Liver (tissue), 9 donors: ENCODE measurements around the gene FEZF2. TPM values are rescaled to one million over a fixed set of nuclear protein-coding genes. Genes with fewer than 3 reads are reported as not detected.

Experiments used
- DNase-seq: peaks from one replicate; pipeline ENCODE4 v3.0.0-alpha.2; 2017; ENCODE audit warnings: low spot score
- H3K27ac ChIP-seq, 2 donors: one replicate each; pipeline ENCODE4 v1.7.0; 2013; ENCODE audit warnings: inconsistent platforms in 2 of 2, low read length in 2 of 2, control low read depth in 1 of 2, low read depth in 1 of 2, mild to moderate bottlenecking in 1 of 2
- H3K27me3 ChIP-seq, 4 donors: one replicate each; pipeline versions ENCODE4 v1.6.1 to v1.7.0; 2013; ENCODE audit warnings: low read length in 3 of 4, inconsistent platforms in 1 of 4, mild to moderate bottlenecking in 1 of 4, moderate library complexity in 1 of 4; ENCODE audit not compliant: control insufficient read depth in 4 of 4, insufficient read depth in 4 of 4
- H3K36me3 ChIP-seq, 4 donors: one replicate each; pipeline versions ENCODE4 v1.6.1 to v1.7.0; 2013; ENCODE audit warnings: low read length in 3 of 4, mild to moderate bottlenecking in 3 of 4, low read depth in 1 of 4, moderate library complexity in 1 of 4; ENCODE audit not compliant: control insufficient read depth in 4 of 4, insufficient read depth in 3 of 4
- H3K4me1 ChIP-seq, 4 donors: one replicate each; pipeline versions ENCODE4 v1.6.1 to v1.7.0; 2013; ENCODE audit warnings: low read length in 3 of 4, mild to moderate bottlenecking in 3 of 4, moderate library complexity in 1 of 4; ENCODE audit not compliant: control insufficient read depth in 4 of 4, insufficient read depth in 4 of 4
- H3K4me3 ChIP-seq, 3 donors: one replicate each; pipeline versions ENCODE4 v1.6.1 to v1.7.0; 2013; ENCODE audit warnings: low read length in 3 of 3, control low read depth in 1 of 3, low read depth in 1 of 3, mild to moderate bottlenecking in 1 of 3
- H3K9ac ChIP-seq, 2 donors: one replicate each; pipeline ENCODE4 v1.7.0; 2013; ENCODE audit warnings: low read length in 2 of 2, mild to moderate bottlenecking in 2 of 2, moderate library complexity in 2 of 2, control low read depth in 1 of 2, low read depth in 1 of 2
- H3K9me3 ChIP-seq, 4 donors: one replicate each; pipeline versions ENCODE4 v1.6.1 to v1.7.0; 2013; ENCODE audit warnings: low read length in 3 of 4; ENCODE audit not compliant: control insufficient read depth in 4 of 4
- EGR1 ChIP-seq, 2 donors: IDR thresholded peaks; 2 replicates each; pipeline ENCODE4 v1.6.1; 2016 to 2018; ENCODE audit warnings: antibody characterized with exemption in 2 of 2, low read depth in 2 of 2
- FOXA1 ChIP-seq: IDR thresholded peaks from 2 replicates; pipeline ENCODE4 v1.6.1; 2016; ENCODE audit warnings: antibody characterized with exemption
- FOXA2 ChIP-seq: IDR thresholded peaks from 2 replicates; pipeline ENCODE4 v1.6.1; 2016; ENCODE audit warnings: antibody characterized with exemption
- GABPA ChIP-seq, 2 donors: IDR thresholded peaks in 1 of 2; conservative IDR thresholded peaks in 1 of 2; 2 replicates each; pipeline ENCODE4 v1.6.1; 2016; ENCODE audit warnings: antibody characterized with exemption in 2 of 2, mild to moderate bottlenecking in 1 of 2, moderate library complexity in 1 of 2
- HNF4A ChIP-seq, 2 donors: conservative IDR thresholded peaks; 2 replicates each; pipeline ENCODE4 v1.6.1; 2016; ENCODE audit warnings: antibody characterized with exemption in 2 of 2, mild to moderate bottlenecking in 2 of 2
- HNF4G ChIP-seq: IDR thresholded peaks from 2 replicates; pipeline ENCODE4 v1.6.1; 2016; ENCODE audit warnings: antibody characterized with exemption
- JUND ChIP-seq, 2 donors: IDR thresholded peaks; 2 replicates each; pipeline ENCODE4 v1.6.1; 2016; ENCODE audit warnings: antibody characterized with exemption in 2 of 2
- NR2F2 ChIP-seq: IDR thresholded peaks from 2 replicates; pipeline ENCODE4 v1.6.1; 2016; ENCODE audit warnings: antibody characterized with exemption
- RAD21 ChIP-seq, 2 donors: IDR thresholded peaks; 2 replicates each; pipeline ENCODE4 v1.6.1; 2016; ENCODE audit warnings: antibody characterized with exemption in 2 of 2, mild to moderate bottlenecking in 2 of 2
- RXRA ChIP-seq, 2 donors: IDR thresholded peaks; 2 replicates each; pipeline ENCODE4 v1.6.1; 2017 to 2018; ENCODE audit warnings: antibody characterized with exemption in 2 of 2, mild to moderate bottlenecking in 1 of 2
- SP1 ChIP-seq: IDR thresholded peaks from 2 replicates; pipeline ENCODE4 v1.6.1; 2018; ENCODE audit warnings: antibody characterized with exemption, mild to moderate bottlenecking
- TAF1 ChIP-seq: conservative IDR thresholded peaks from 2 replicates; pipeline ENCODE4 v1.6.1; 2016; ENCODE audit warnings: antibody characterized with exemption, mild to moderate bottlenecking
- YY1 ChIP-seq: IDR thresholded peaks from 2 replicates; pipeline ENCODE4 v1.6.1; 2016; ENCODE audit warnings: antibody characterized with exemption, mild to moderate bottlenecking
- WGBS: extraction: QIAGEN DNeasy Blood & Tissue Kit; methylation state at CpG from one replicate; pipeline ENCODE4 v1.1.7; 2013; 5-methylcytosine and 5-hydroxymethylcytosine counted together
- polyA plus RNA-seq, 2 donors: library from polyadenylated mRNA; stranded (reverse) in 1 of 2; unstranded in 1 of 2; fragments of 200-250 nt in 1 of 2; fragments of >200 nt in 1 of 2; fragmentation: Nextera tagmentation in 1 of 2; extraction: Ambion mirVana in 1 of 2; gene quantifications; one replicate each; pipeline versions ENCODE4 v1.2.1 to v1.2.3, GENCODE V29; 2013 to 2015
- total RNA-seq, 2 donors: library from RNA; depleted of rRNA; stranded (reverse); fragments of >200 nt; gene quantifications; one replicate each; pipeline ENCODE4 v1.2.3, GENCODE V29; 2014
- TF ChIP-seq, protein P1 (sequence below): fragments of 150-350 bp; IDR thresholded peaks from 2 replicates; pipeline ENCODE4 v1.5.1; 2017; ENCODE audit warnings: improper control_type of control experiment, low read depth, low read length; ENCODE audit not compliant: missing input control
- TF ChIP-seq, protein P2 (sequence below): IDR thresholded peaks from 2 replicates; pipeline ENCODE4 v1.6.1; 2016; ENCODE audit warnings: antibody characterized with exemption
- TF ChIP-seq, protein P3 (sequence below): IDR thresholded peaks from 2 replicates; pipeline ENCODE4 v1.6.1; 2016; ENCODE audit warnings: antibody characterized with exemption
- TF ChIP-seq, protein P4 (sequence below): IDR thresholded peaks from 2 replicates; pipeline ENCODE4 v1.6.1; 2016; ENCODE audit warnings: antibody characterized with exemption
- TF ChIP-seq, protein P5 (sequence below): IDR thresholded peaks from 2 replicates; pipeline ENCODE4 v1.6.1; 2016; ENCODE audit warnings: antibody characterized with exemption, mild to moderate bottlenecking
- donor health status: healthy.
- donor health status: healthy.
- donor health status: healthy.
- donor health status: healthy.
- donor health status: healthy.

Gene FEZF2
- total and polyA plus RNA-seq, 4 donors, result not detected

DNA sequence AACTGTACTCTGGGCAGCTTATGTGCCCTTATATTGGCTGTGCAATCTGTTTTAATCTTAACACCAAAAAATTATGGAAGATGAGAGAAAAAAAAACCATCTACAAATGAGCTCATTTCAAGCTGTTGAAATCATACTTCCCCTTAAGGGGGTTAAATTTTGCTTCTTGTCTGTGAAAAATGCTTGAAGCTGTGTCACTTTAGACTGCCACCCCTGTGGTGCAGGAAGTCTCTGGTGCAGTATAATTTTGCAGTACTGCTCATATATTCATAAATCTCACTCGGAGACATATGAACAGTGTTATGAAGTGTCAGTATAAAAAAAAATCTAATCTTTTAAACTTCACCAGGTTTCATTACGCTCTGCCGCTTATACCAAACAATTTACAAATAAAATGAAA, 30.4 kb upstream of the FEZF2 start:
- Histone ChIP-seq H3K9ac (no peak overlapping the region), H3K27me3 (peaks cover 0 to 3% (median 0%) of the 10 kb centered on the region in 4 donors), H3K27ac (no peak overlapping the region), H3K4me1 (no peaks in the 10 kb centered on the region), H3K9me3 (no peaks in the 10 kb centered on the region), H3K4me3 (no peak overlapping the region), H3K36me3 (no peaks in the 10 kb centered on the region)
- no peak for DNase-seq
- 86% methylated on average over 3 of the region's 3 CpGs for WGBS
- TF ChIP-seq HNF4G (no peak), TAF1 (no peak), FOXA1 (no peak), YY1 (no peak), HNF4A (conservative IDR thresholded peaks at IDR 0.05) (no peak), SP1 (no peak), FOXA2 (no peak), NR2F2 (no peak), GABPA (IDR thresholded peaks at IDR 0.05 in 1 of 2, conservative IDR thresholded peaks at IDR 0.05 in 1 of 2) (no peak), EGR1 (IDR thresholded peaks at IDR 0.05; ENCODE audit: low read depth in 2 of 2) (no peak), RAD21 (IDR thresholded peaks at IDR 0.05) (no peak), RXRA (IDR thresholded peaks at IDR 0.05) (no peak), JUND (IDR thresholded peaks at IDR 0.05) (no peak)
- TF ChIP-seq, protein P1, sequence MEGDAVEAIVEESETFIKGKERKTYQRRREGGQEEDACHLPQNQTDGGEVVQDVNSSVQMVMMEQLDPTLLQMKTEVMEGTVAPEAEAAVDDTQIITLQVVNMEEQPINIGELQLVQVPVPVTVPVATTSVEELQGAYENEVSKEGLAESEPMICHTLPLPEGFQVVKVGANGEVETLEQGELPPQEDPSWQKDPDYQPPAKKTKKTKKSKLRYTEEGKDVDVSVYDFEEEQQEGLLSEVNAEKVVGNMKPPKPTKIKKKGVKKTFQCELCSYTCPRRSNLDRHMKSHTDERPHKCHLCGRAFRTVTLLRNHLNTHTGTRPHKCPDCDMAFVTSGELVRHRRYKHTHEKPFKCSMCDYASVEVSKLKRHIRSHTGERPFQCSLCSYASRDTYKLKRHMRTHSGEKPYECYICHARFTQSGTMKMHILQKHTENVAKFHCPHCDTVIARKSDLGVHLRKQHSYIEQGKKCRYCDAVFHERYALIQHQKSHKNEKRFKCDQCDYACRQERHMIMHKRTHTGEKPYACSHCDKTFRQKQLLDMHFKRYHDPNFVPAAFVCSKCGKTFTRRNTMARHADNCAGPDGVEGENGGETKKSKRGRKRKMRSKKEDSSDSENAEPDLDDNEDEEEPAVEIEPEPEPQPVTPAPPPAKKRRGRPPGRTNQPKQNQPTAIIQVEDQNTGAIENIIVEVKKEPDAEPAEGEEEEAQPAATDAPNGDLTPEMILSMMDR, result no peak
- TF ChIP-seq, protein P2, sequence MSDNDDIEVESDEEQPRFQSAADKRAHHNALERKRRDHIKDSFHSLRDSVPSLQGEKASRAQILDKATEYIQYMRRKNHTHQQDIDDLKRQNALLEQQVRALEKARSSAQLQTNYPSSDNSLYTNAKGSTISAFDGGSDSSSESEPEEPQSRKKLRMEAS, result no peak
- TF ChIP-seq, protein P3, sequence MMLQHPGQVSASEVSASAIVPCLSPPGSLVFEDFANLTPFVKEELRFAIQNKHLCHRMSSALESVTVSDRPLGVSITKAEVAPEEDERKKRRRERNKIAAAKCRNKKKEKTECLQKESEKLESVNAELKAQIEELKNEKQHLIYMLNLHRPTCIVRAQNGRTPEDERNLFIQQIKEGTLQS, result no peak
- TF ChIP-seq, protein P4, sequence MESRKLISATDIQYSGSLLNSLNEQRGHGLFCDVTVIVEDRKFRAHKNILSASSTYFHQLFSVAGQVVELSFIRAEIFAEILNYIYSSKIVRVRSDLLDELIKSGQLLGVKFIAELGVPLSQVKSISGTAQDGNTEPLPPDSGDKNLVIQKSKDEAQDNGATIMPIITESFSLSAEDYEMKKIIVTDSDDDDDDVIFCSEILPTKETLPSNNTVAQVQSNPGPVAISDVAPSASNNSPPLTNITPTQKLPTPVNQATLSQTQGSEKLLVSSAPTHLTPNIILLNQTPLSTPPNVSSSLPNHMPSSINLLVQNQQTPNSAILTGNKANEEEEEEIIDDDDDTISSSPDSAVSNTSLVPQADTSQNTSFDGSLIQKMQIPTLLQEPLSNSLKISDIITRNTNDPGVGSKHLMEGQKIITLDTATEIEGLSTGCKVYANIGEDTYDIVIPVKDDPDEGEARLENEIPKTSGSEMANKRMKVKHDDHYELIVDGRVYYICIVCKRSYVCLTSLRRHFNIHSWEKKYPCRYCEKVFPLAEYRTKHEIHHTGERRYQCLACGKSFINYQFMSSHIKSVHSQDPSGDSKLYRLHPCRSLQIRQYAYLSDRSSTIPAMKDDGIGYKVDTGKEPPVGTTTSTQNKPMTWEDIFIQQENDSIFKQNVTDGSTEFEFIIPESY, result no peak
- TF ChIP-seq, protein P5, sequence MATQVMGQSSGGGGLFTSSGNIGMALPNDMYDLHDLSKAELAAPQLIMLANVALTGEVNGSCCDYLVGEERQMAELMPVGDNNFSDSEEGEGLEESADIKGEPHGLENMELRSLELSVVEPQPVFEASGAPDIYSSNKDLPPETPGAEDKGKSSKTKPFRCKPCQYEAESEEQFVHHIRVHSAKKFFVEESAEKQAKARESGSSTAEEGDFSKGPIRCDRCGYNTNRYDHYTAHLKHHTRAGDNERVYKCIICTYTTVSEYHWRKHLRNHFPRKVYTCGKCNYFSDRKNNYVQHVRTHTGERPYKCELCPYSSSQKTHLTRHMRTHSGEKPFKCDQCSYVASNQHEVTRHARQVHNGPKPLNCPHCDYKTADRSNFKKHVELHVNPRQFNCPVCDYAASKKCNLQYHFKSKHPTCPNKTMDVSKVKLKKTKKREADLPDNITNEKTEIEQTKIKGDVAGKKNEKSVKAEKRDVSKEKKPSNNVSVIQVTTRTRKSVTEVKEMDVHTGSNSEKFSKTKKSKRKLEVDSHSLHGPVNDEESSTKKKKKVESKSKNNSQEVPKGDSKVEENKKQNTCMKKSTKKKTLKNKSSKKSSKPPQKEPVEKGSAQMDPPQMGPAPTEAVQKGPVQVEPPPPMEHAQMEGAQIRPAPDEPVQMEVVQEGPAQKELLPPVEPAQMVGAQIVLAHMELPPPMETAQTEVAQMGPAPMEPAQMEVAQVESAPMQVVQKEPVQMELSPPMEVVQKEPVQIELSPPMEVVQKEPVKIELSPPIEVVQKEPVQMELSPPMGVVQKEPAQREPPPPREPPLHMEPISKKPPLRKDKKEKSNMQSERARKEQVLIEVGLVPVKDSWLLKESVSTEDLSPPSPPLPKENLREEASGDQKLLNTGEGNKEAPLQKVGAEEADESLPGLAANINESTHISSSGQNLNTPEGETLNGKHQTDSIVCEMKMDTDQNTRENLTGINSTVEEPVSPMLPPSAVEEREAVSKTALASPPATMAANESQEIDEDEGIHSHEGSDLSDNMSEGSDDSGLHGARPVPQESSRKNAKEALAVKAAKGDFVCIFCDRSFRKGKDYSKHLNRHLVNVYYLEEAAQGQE, result no peak
